Mucosa of descending colon (tissue), 3 donors: ENCODE data around the gene FANK1. TPM values are rescaled to one million over a fixed set of nuclear protein-coding genes. Genes with fewer than 3 reads are reported as not detected.

Experiments
- ATAC-seq: fragments of 200-7000 bp; cut with Tn5 transposase; one replicate; pipeline ENCODE4 v1.9.1; 2020; ENCODE audit warnings: mild to moderate bottlenecking, moderate library complexity
- DNase-seq, 3 donors: peaks; one replicate each; pipeline ENCODE4 v3.0.0-alpha.2; 2020
- H3K36me3 ChIP-seq: fragments of 200-600 bp; one replicate; pipeline ENCODE4 v1.8.0; 2021; ENCODE audit warnings: low read depth, mild to moderate bottlenecking
- H3K4me1 ChIP-seq: fragments of 200-600 bp; one replicate; pipeline ENCODE4 v1.8.0; 2021; ENCODE audit warnings: low read depth, mild to moderate bottlenecking
- H3K4me3 ChIP-seq: fragments of 200-600 bp; one replicate; pipeline ENCODE4 v1.8.0; 2021; ENCODE audit warnings: mild to moderate bottlenecking
- H3K9me3 ChIP-seq: fragments of 200-600 bp; one replicate; pipeline ENCODE4 v1.8.0; 2021; ENCODE audit warnings: mild to moderate bottlenecking
- CTCF ChIP-seq: fragments of 200-600 bp; IDR thresholded peaks from one replicate; pipeline ENCODE4 v1.8.0; 2022; ENCODE audit warnings: antibody characterized with exemption, mild to moderate bottlenecking
- intact Hi-C, 2 donors: fragments of 100-400 bp; cut with DNase I in 1 of 2; cut with micrococcal nuclease in 1 of 2; formaldehyde crosslinking; loops; one replicate each; pipeline versions ENCODE4 v1.11.0 to v1.11.1; 2022; cut with DNase I, micrococcal nuclease
- total RNA-seq, 3 donors: library from RNA; stranded (reverse); fragmentation: NEBNext Ultra II Directional in 2 of 3; extraction: Animal tissue kit (Norgen Biotek cat#: 25700) in 2 of 3; gene quantifications; one replicate each; pipeline versions ENCODE4 v1.2.1 to v1.2.4, GENCODE V29; 2021 to 2023
- donor health status: DM: no; HTN: no; CAD: no; lungs with moderate emphysema.
- donor health status: DM: no; HTN: no; CAD: no.
- donor health status: DM: no; HTN: yes; CAD: no.

Gene FANK1
- total RNA-seq, 3 donors from 2014 or later: 4.2 to 10.3 (median 7.4) TPM

DNA sequence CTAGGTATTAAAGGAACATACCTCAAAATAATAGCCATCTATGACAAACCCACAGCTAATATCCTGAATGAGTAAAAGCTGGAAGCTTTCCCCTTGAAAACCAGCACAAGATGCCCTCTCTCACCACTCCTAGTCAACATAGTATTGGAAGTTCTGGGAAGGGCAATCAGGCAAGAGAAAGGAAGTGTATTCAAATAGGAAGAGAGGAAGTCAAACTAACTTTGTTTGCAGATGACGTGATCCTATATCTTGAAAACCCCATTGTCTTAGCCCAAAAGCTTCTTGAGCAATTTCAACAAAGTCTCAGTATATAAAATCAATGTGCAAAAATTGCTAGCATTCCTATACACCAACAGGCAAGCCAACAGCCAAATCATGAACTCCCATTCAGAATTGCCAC, 131.3 kb downstream of the FANK1 start:
- no peaks in the 10 kb centered on the region for H3K4me1 ChIP-seq
- DNase-seq: no peak
- no peak overlapping the region for H3K4me3 ChIP-seq
- H3K9me3 ChIP-seq: peaks cover 12% of the 10 kb centered on the region
- intact Hi-C loops: no loop called here
- no peak for ATAC-seq
- no peak for TF ChIP-seq CTCF
- H3K36me3 ChIP-seq: no peaks in the 10 kb centered on the region

GRCh38 chr10:126029999-126030398, 133.6 kb downstream of the FANK1 start:
- no peaks in the 10 kb centered on the region for H3K4me1 ChIP-seq
- no peak for TF ChIP-seq CTCF
- H3K4me3 ChIP-seq: no peak overlapping the region
- H3K9me3 ChIP-seq: peaks cover 12% of the 10 kb centered on the region
- ATAC-seq (no peak), DNase-seq (no peak)
- intact Hi-C loops: no loop called here
- H3K36me3 ChIP-seq: no peaks in the 10 kb centered on the region

DNA sequence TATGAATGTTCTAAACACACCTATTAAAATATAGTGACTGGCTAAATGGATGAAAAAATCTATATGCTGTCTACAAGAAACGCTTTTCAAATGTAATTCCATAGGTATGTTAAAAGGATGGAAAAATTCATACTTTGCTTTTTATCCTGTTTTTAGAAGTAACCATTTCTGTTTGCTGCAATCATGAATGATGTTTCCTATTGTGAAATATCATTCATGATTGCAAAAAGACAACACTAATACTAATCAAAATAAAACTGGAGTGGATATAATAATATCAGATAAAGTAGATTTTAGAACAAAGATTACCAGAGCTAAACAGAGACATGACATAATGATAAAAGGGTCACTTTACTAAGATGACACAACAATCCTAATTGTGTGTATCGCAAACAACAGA, 138.2 kb downstream of the FANK1 start:
- no peak for DNase-seq
- Histone ChIP-seq H3K9me3 (no peaks in the 10 kb centered on the region), H3K4me3 (no peak overlapping the region), H3K4me1 (no peaks in the 10 kb centered on the region), H3K36me3 (no peaks in the 10 kb centered on the region)
- no peak for ATAC-seq
- intact Hi-C loops: no loop called here
- no peak for TF ChIP-seq CTCF

DNA sequence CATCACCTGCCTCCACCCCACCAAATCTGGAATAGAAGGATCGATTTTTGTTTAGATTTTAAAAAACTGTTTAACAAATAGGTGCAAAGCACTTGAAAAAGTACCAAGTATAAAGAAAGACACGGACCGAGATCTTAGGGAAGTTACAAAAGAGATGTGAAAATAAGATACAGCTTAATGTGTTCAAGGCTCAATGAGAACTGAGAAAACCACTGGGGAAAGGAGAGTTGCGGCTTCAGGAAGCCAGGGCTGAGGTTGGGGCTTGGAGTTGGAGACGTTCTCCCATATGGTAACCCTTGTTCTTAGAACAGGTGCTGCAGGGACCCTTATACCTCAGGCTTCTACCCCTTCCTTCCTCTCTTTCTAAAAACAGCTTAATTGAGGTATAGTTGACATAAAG, 140.2 kb downstream of the FANK1 start:
- TF ChIP-seq CTCF: no peak
- Histone ChIP-seq H3K4me1 (no peaks in the 10 kb centered on the region), H3K9me3 (no peaks in the 10 kb centered on the region), H3K4me3 (no peak overlapping the region), H3K36me3 (no peaks in the 10 kb centered on the region)
- DNase-seq (no peak), ATAC-seq (no peak)
- intact Hi-C loops: no loop called here

- DNase-seq (no peak), ATAC-seq (no peak)
- H3K4me3 ChIP-seq: no peak overlapping the region
- intact Hi-C loops: no loop called here
- no peaks in the 10 kb centered on the region for H3K9me3 ChIP-seq
- no peaks in the 10 kb centered on the region for H3K36me3 ChIP-seq
- no peak for TF ChIP-seq CTCF
- H3K4me1 ChIP-seq: no peaks in the 10 kb centered on the region
These were observed 141.6 kb downstream of the FANK1 start for GRCh38 chr10:126037946-126038345.

DNA sequence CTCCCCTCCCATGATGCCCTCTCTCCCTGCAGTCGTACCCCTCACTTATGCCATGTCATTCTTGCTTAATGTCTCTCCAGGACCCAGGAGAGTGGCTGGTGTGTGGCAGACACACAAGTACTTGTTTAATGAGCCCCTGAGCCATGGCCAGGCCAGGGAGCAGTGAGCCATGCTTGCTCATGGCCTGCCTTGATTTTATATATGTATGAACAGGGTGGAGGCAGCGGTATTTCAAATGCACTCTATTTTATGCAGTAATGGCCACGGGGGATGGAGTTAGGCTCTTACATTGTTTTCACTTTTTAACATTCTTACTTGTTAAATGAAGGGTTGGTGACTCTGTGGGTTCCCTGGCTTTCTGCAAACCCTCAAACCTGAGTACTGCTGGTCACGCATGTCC, 144.8 kb downstream of the FANK1 start:
- DNase-seq: no peak
- intact Hi-C loops: no loop called here

More for the DNA sequence above, 144.8 kb downstream of the FANK1 start:
- no peaks in the 10 kb centered on the region for H3K4me1 ChIP-seq
- no peak for TF ChIP-seq CTCF
- no peaks in the 10 kb centered on the region for H3K9me3 ChIP-seq
- no peak for ATAC-seq
- no peaks in the 10 kb centered on the region for H3K36me3 ChIP-seq
- no peak overlapping the region for H3K4me3 ChIP-seq
